Breast epithelium (tissue), 3 donors: ENCODE data around the gene NOM1.

Experiments used
- CTCF ChIP-seq, 3 donors: fragments of 450-650 bp; IDR thresholded peaks; one replicate each; pipeline ENCODE4 v1.5.1; 2016 to 2017; ENCODE audit warnings: antibody characterized with exemption in 3 of 3, mild to moderate bottlenecking in 3 of 3, moderate library complexity in 3 of 3
- POLR2A ChIP-seq: fragments of 450-650 bp; IDR thresholded peaks from one replicate; pipeline ENCODE4 v1.6.1; 2016; ENCODE audit warnings: antibody characterized with exemption, mild to moderate bottlenecking, moderate library complexity
- POLR2AphosphoS5 ChIP-seq, 3 donors: sonication (generic); formaldehyde crosslinking; IDR thresholded peaks; one replicate each; pipeline ENCODE4 v1.6.1; 2017; ENCODE audit warnings: antibody characterized with exemption in 3 of 3

GRCh38 chr7:156906200-156906649 lies 43.3 kb upstream of the NOM1 start:
- no peak for TF ChIP-seq POLR2A
- TF ChIP-seq CTCF (IDR thresholded peaks at IDR 0.05) = no peak
- TF ChIP-seq POLR2AphosphoS5 (IDR thresholded peaks at IDR 0.05) = no peak
